ENCODE results near the gene SMIM5. TPM values are rescaled to one million over a fixed set of nuclear protein-coding genes. Genes with fewer than 3 reads are reported as not detected.
A peak's percentile ranks its signal among the peaks of the same experiment; 100 is the strongest.

SMIM5 gene
- total RNA-seq, 1 donor from 2014 or later = 2.2 TPM

DNA sequence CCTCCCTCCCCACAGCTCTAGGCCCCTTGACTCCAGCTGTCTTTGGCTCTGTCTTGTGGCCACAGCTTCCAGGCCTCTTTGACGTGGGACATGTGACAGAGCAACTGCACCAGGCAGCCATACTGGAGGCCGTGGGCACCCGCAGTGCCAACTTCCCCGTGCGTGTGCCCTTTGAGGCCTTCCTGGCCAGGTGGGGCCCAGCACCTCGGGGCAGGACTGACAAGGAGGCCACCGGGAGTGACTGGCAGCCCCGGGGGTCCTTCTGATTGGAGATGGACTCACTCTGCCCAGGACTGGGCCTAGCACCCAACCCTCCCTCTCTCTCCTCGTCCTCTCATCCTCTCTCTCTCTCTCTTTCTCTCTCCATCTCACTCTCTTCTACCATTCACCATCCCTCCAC, 30.1 kb upstream of the SMIM5 start:
- intact Hi-C loops (cut with DNase I) = no loop called here
- no peak overlapping the region for H3K4me3 ChIP-seq
- no peaks in the 10 kb centered on the region for H3K36me3 ChIP-seq
- H3K9me3 ChIP-seq = no peaks in the 10 kb centered on the region
- H3K27me3 ChIP-seq = no peaks in the 10 kb centered on the region
- H3K27ac ChIP-seq = no peak overlapping the region
- no peak for TF ChIP-seq POLR2A (IDR thresholded peaks at IDR 0.05)
- TF ChIP-seq POLR2AphosphoS5 (IDR thresholded peaks at IDR 0.05; ENCODE audit: insufficient read depth in 1 of 2, low read depth in 1 of 2) = no peak
- TF ChIP-seq, protein P1, sequence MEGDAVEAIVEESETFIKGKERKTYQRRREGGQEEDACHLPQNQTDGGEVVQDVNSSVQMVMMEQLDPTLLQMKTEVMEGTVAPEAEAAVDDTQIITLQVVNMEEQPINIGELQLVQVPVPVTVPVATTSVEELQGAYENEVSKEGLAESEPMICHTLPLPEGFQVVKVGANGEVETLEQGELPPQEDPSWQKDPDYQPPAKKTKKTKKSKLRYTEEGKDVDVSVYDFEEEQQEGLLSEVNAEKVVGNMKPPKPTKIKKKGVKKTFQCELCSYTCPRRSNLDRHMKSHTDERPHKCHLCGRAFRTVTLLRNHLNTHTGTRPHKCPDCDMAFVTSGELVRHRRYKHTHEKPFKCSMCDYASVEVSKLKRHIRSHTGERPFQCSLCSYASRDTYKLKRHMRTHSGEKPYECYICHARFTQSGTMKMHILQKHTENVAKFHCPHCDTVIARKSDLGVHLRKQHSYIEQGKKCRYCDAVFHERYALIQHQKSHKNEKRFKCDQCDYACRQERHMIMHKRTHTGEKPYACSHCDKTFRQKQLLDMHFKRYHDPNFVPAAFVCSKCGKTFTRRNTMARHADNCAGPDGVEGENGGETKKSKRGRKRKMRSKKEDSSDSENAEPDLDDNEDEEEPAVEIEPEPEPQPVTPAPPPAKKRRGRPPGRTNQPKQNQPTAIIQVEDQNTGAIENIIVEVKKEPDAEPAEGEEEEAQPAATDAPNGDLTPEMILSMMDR (IDR thresholded peaks at IDR 0.05) = no peak
- H3K4me1 ChIP-seq = peaks cover 12% of the 10 kb centered on the region
- no peak for DNase-seq (ENCODE audit: extremely low spot score in 2 of 2)

DNA sequence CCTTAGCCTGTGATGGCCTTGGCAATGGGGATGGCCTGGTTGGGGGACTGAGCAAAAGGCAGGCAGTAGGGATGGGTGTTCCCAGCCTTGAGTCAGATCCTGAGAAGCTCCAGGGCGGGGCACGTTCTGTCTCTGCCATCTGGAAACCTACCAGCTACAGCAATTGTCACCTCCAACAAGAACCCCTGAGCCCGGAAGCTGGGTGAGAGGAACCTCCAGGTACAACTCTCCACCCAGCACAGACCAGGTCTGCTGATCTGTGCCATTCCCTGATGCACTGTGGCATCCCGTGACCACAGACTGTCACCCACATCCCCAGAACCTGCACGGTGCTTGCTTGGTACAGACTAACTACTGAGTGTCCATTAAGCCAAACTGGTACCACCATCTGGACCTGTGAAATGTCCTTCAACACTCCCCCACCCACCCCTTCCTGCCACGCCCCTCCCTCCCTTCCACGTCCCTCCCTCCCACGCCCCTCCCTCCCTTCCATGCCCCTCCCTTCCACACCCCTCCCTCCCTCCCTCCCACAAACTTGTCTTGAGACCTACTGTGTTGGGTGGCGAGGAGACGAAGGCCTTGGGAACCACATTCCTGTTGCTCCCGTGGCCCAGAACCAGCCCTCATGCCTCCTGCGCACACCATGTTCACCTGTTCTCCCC, 29.1 kb upstream of the SMIM5 start:
- H3K27me3 ChIP-seq = no peaks in the 10 kb centered on the region
- no peak overlapping the region for H3K4me3 ChIP-seq
- peak overlapping the region; percentile 42 for H3K27ac ChIP-seq
- H3K36me3 ChIP-seq = no peaks in the 10 kb centered on the region
- intact Hi-C loops (cut with DNase I) = no loop called here
- no peak for DNase-seq (ENCODE audit: extremely low spot score in 2 of 2)
- TF ChIP-seq POLR2AphosphoS5 (IDR thresholded peaks at IDR 0.05; ENCODE audit: insufficient read depth in 1 of 2, low read depth in 1 of 2) (no peak), POLR2A (IDR thresholded peaks at IDR 0.05) (no peak)
- TF ChIP-seq, protein P1 (IDR thresholded peaks at IDR 0.05) = no peak
- H3K9me3 ChIP-seq = no peaks in the 10 kb centered on the region
- H3K4me1 ChIP-seq = peaks cover 12% of the 10 kb centered on the region

DNA sequence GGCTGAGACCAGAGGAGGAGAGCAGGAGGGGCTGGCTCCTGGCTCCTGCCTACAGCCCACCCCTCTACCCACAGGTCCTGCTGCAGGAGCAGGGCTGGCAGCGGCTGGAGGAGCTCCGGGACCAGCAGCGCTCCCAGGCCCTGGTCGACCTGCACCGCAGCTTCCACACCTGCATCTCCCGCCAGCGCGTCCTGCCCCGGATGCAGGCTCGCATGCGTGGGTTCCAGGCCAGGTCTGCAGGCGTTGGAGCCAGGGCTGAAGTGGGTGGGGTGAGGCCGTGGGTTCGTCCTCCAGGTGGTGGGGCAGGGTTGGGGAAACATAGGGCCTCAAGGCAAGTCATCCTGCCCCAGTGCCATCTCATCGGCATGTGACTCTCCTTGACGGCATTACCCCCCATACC, 27.4 kb upstream of the SMIM5 start:
- intact Hi-C loops (cut with DNase I) = no loop called here
- H3K9me3 ChIP-seq = no peaks in the 10 kb centered on the region
- H3K4me3 ChIP-seq = no peak overlapping the region
- no peaks in the 10 kb centered on the region for H3K36me3 ChIP-seq
- no peaks in the 10 kb centered on the region for H3K27me3 ChIP-seq
- H3K4me1 ChIP-seq = peaks cover 12% of the 10 kb centered on the region
- no peak for TF ChIP-seq POLR2A (IDR thresholded peaks at IDR 0.05)
- no peak for TF ChIP-seq POLR2AphosphoS5 (IDR thresholded peaks at IDR 0.05; ENCODE audit: insufficient read depth in 1 of 2, low read depth in 1 of 2)
- TF ChIP-seq, protein P1 (IDR thresholded peaks at IDR 0.05) = no peak
- no peak for DNase-seq (ENCODE audit: extremely low spot score in 2 of 2)
- H3K27ac ChIP-seq = no peak overlapping the region

DNA sequence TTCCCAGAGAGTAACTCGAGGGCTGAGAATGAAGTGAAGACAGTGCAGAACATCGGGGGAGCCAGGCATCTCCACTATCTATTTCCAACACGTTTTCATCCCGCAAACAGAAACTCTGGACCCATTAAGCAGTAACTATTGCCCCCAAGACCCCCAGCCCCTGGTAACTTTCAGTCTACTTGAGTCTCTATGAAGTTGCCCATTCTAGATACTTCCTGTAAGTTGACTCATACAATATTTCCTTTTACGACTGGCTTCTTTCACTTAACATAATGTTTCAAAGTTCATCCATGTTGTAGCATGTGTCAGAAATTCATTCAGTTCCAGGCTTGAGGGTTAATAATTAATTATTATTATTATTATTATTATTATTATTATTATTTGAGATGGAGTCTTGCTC, 26.1 kb upstream of the SMIM5 start:
- H3K36me3 ChIP-seq = no peaks in the 10 kb centered on the region
- no peak for DNase-seq (ENCODE audit: extremely low spot score in 2 of 2)
- no peak overlapping the region for H3K4me3 ChIP-seq
- H3K9me3 ChIP-seq = no peaks in the 10 kb centered on the region
- TF ChIP-seq, protein P1 (IDR thresholded peaks at IDR 0.05) = no peak
- TF ChIP-seq POLR2A (IDR thresholded peaks at IDR 0.05) (no peak), POLR2AphosphoS5 (IDR thresholded peaks at IDR 0.05; ENCODE audit: insufficient read depth in 1 of 2, low read depth in 1 of 2) (no peak)
- no peaks in the 10 kb centered on the region for H3K27me3 ChIP-seq
- no peak overlapping the region for H3K27ac ChIP-seq
- H3K4me1 ChIP-seq = peaks cover 12% of the 10 kb centered on the region
- intact Hi-C loops (cut with DNase I) = no loop called here
